ENCODE measurements around the gene JADE1.

- TF ChIP-seq POLR2A (IDR thresholded peaks at IDR 0.05) (no peak), CTCF (IDR thresholded peaks at IDR 0.05) (no peak)
These were observed 95.3 kb downstream of the JADE1 start for GRCh38 chr4:128904821-128905220.
